Measurements from ENCODE around the gene UBE2K. TPM values are rescaled to one million over a fixed set of nuclear protein-coding genes. Genes with fewer than 3 reads are reported as not detected.

Gene UBE2K
- total RNA-seq, 2 experiments from 2014 or later: 69.5 to 77.1 TPM

DNA sequence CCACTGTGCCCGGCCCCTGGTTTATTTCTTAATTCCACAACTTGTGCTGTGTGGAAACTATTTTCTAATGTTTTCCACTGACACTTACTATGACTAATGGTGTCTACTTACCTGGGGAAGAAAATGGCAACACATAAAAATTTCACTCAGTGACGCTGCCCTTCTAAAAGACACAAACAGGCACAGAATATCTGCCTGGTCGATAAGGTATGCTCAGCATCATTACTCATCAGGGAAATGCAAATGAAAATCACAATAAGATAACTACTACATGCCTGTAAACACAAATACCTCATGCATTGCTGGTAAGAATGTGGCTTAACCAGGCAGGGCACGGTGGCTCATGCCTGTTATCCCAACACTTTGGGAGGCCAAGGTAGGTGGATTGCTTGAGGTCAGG, 61.6 kb downstream of the UBE2K start:
- TF ChIP-seq, protein P1, sequence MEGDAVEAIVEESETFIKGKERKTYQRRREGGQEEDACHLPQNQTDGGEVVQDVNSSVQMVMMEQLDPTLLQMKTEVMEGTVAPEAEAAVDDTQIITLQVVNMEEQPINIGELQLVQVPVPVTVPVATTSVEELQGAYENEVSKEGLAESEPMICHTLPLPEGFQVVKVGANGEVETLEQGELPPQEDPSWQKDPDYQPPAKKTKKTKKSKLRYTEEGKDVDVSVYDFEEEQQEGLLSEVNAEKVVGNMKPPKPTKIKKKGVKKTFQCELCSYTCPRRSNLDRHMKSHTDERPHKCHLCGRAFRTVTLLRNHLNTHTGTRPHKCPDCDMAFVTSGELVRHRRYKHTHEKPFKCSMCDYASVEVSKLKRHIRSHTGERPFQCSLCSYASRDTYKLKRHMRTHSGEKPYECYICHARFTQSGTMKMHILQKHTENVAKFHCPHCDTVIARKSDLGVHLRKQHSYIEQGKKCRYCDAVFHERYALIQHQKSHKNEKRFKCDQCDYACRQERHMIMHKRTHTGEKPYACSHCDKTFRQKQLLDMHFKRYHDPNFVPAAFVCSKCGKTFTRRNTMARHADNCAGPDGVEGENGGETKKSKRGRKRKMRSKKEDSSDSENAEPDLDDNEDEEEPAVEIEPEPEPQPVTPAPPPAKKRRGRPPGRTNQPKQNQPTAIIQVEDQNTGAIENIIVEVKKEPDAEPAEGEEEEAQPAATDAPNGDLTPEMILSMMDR (IDR thresholded peaks at IDR 0.05): no peak
- H3K36me3 Mint-ChIP-seq (ENCODE audit: low read depth): peaks cover 35% of the 10 kb centered on the region
- no peaks in the 10 kb centered on the region for H3K9me3 Mint-ChIP-seq
- H3K4me1 Mint-ChIP-seq (ENCODE audit: low read depth): no peaks in the 10 kb centered on the region
- DNase-seq: no peak
- CTCF ChIA-PET: no interaction called here
- no peak for ATAC-seq
- H3K27ac Mint-ChIP-seq: no peak overlapping the region
- intact Hi-C loops (cut with micrococcal nuclease): loop anchor here (10.0 kb wide), 1 partner anchor 65 kb away; the partner anchor contains the start of gene UBE2K
- no peak overlapping the region for H3K4me3 Mint-ChIP-seq
- POLR2A ChIA-PET: interaction anchor here (0.7 kb wide), 1 partner anchor 18 kb away, joined by 3 read pairs; no protein-coding TSS in a partner anchor
- H3K27me3 Mint-ChIP-seq: no peaks in the 10 kb centered on the region

DNA sequence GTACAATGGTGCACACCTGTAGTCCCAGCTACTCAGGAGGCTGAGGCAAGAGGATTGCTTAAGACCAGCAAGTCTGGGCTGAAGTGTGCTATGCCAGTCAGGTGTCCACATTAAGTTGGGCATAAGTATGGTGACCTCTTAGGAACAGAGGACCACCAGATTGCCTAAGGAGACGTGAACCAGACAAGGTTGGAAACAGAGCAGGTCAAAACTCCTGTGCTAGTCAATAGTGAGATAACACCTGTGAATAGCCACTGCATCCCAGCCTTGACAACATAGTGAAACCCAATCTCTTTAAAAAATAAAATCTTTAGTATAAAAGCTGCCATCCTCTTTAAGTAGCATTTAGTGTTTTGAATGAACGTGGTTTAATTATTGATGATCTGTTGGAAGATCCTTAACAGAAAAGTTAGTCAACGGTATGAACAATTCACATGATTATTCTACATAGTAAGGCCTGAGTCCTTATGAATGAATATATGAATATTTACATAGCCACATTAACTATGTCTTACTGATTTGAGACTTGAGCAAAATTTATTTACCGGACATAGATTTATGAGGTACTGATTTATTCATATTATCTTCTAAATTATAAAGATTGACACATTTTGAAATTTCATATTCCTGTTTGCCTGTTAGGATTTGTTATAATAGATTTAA, 63.2 kb downstream of the UBE2K start:
- Mint-ChIP-seq H3K9me3 (no peaks in the 10 kb centered on the region), H3K4me3 (no peak overlapping the region), H3K36me3 (ENCODE audit: low read depth) (peaks cover 36% of the 10 kb centered on the region), H3K27ac (no peak overlapping the region), H3K4me1 (ENCODE audit: low read depth) (no peaks in the 10 kb centered on the region), H3K27me3 (no peaks in the 10 kb centered on the region)
- no peak for DNase-seq
- ChIA-PET CTCF (no interaction called here), POLR2A (no interaction called here)
- no peak for ATAC-seq
- intact Hi-C loops (cut with micrococcal nuclease): no loop called here
- TF ChIP-seq, protein P1 (IDR thresholded peaks at IDR 0.05): no peak

DNA sequence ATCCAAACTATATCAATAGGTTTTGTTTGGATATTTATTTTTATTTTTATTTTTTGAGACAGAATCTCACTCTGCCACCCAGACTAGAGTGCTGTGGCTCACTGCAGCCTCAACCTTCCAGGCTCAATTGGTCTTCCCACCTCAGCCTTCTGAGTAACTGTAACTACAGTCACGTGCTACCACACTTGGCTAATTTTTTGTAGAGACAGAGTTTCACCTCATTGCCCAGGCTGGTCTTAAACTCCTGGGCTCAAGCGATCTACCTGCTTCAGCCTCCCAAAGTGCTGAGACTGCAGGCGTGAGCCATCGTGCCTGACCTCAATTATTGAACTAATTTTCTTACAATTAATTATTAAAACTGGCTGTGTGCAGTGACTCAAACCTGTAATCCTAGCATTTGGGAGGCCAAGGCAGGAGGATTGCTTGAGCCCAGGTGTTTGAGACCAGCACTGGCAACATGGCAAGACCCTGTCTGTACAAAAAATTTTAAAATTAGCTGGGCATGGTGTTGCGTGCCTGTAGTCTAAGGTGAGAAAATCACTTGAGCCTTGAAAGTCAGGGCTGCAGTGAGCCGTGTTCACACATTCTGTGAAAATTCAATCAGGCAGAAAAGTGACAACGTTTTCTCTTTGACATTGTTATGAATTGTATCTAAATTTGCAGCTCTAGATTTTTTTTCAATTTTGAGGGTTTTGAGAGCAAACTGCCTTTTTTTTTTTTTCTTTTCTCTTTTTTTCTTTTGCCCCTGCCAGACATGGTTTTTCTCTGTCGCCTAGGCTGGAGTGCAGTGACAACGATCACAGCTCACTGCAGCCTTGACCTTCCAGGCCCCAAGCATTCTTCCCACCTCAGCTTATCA, 66.0 kb downstream of the UBE2K start:
- H3K36me3 Mint-ChIP-seq (ENCODE audit: low read depth): peaks cover 32% of the 10 kb centered on the region
- no peaks in the 10 kb centered on the region for H3K9me3 Mint-ChIP-seq
- ChIA-PET CTCF (no interaction called here), POLR2A (no interaction called here)
- no peak for ATAC-seq
- no peak overlapping the region for H3K27ac Mint-ChIP-seq
- H3K4me1 Mint-ChIP-seq (ENCODE audit: low read depth): no peaks in the 10 kb centered on the region
- TF ChIP-seq, protein P1 (IDR thresholded peaks at IDR 0.05): no peak
- no peak for DNase-seq
- H3K27me3 Mint-ChIP-seq: no peaks in the 10 kb centered on the region
- H3K4me3 Mint-ChIP-seq: no peak overlapping the region
- intact Hi-C loops (cut with micrococcal nuclease): no loop called here

DNA sequence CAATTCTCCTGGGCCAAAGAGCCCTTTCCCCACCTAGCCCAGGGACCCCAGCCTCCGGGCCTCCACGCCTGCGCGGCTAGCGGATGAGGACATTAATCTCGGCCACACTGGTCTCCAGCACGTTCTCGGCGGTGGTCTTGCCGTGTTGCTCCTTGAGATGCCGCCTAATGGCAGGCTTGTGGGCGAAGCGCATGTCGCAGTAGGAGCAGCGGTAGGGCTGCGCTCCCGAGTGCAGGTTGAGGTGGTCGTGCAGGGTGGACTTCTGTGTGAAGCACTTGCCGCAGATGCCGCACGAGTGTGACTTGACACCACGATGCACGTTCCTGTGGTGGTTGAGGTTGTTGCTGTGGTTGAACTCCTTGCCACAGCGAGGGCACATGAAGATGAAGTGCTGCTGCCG, 72.1 kb downstream of the UBE2K start:
- ATAC-seq: no peak
- peaks cover 22% of the 10 kb centered on the region for H3K36me3 Mint-ChIP-seq (ENCODE audit: low read depth)
- H3K4me1 Mint-ChIP-seq (ENCODE audit: low read depth): no peaks in the 10 kb centered on the region
- H3K27ac Mint-ChIP-seq: no peak overlapping the region
- POLR2A ChIA-PET: no interaction called here
- intact Hi-C loops (cut with micrococcal nuclease): no loop called here
- DNase-seq: no peak
- TF ChIP-seq, protein P1 (IDR thresholded peaks at IDR 0.05): no peak
- CTCF ChIA-PET: no interaction called here
- no peak overlapping the region for H3K4me3 Mint-ChIP-seq
- no peaks in the 10 kb centered on the region for H3K27me3 Mint-ChIP-seq
- H3K9me3 Mint-ChIP-seq: no peaks in the 10 kb centered on the region

DNA sequence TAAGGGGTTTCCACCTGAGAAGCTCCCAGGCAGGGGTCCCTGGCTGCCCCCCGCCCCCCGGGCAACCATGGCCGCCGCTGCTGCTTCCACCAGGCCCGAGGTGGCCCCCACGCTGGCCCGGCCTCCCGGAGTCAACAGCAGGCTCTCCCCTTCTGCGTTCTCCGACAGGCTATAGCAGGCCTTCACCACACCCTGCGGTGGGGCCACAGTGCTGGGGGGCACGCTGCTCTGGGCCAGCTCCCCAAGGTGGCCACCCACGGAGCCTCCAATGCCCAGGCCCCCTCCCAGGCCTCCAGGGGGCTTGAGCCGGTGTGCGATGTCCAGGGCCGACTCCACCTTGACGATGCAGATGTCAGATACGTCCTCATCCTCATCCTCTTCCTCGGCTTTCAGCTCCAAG, 72.5 kb downstream of the UBE2K start:
- Mint-ChIP-seq H3K36me3 (ENCODE audit: low read depth) (peaks cover 21% of the 10 kb centered on the region), H3K4me3 (no peak overlapping the region), H3K27ac (no peak overlapping the region), H3K9me3 (no peaks in the 10 kb centered on the region), H3K27me3 (no peaks in the 10 kb centered on the region), H3K4me1 (ENCODE audit: low read depth) (no peaks in the 10 kb centered on the region)
- POLR2A ChIA-PET: no interaction called here
- TF ChIP-seq, protein P1 (IDR thresholded peaks at IDR 0.05): no peak
- DNase-seq: no peak
- CTCF ChIA-PET: no interaction called here
- intact Hi-C loops (cut with micrococcal nuclease): no loop called here
- ATAC-seq: no peak
